HG02840 (cell line): Measurements from ENCODE around the gene ANGEL1.
A peak's percentile ranks its signal among the peaks of the same experiment; 100 is the strongest.

ENCODE experiments used
- ATAC-seq: cut with Tn5 transposase; IDR thresholded peaks from one replicate; pipeline ENCODE4 v1.9.1; 2021; ENCODE audit warnings: mild to moderate bottlenecking, moderate library complexity, moderate number of reproducible peaks; ENCODE audit not compliant: unreplicated experiment, low FRiP score

Gene ANGEL1

DNA sequence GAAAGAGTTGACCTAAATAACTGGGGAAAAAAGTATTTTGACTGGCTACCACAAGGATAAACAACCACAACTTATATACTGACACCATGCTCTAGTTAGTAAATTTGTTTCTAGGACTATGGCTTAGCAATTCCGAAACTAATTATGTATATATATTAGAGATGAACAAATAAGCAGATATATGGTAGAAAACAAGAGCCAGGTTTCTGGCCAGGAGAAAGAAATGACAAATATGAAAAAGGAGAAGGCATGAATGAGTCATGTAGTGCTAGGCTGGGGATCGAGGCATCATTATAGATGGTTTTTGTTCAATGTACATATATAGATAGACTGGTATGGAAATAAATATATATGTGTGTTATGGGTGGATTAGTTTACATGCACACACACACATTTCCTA lies 8.0 kb upstream of the ANGEL1 start:
- ATAC-seq: no peak

GRCh38 chr14:76814726-76815645 lies 2.3 kb upstream of the ANGEL1 start:
- no peak for ATAC-seq

- no peak for ATAC-seq
Measured at GRCh38 chr14:76812093-76812421, 625 bp downstream of the ANGEL1 start.

GRCh38 chr14:76811561-76811960 lies 1.1 kb downstream of the ANGEL1 start:
- no peak for ATAC-seq

- ATAC-seq: no peak
Measured at GRCh38 chr14:76810953-76811400, 1.7 kb downstream of the ANGEL1 start.

GRCh38 chr14:76810525-76810924 lies 2.2 kb downstream of the ANGEL1 start:
- ATAC-seq: no peak

GRCh38 chr14:76808990-76809389 lies 3.7 kb downstream of the ANGEL1 start:
- no peak for ATAC-seq

DNA sequence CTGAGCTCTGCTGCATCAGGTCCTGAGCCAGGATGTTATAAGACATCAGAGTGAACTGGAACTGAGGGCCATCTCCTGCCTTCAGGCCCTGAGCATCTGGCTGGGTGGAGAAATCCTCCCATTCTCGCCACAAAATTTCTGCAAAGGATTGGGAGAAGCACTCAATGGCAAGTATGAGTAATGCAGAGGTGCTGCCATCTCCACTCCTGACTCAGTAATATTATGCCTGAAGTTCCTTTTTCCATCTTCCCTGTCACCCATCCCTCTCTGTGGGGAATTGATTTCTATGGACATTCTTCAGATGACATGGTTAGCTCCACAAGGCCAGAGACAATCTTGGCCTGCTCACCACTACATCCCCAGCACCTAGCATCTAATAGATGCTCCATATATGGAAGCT lies 4.7 kb downstream of the ANGEL1 start:
- no peak for ATAC-seq

DNA sequence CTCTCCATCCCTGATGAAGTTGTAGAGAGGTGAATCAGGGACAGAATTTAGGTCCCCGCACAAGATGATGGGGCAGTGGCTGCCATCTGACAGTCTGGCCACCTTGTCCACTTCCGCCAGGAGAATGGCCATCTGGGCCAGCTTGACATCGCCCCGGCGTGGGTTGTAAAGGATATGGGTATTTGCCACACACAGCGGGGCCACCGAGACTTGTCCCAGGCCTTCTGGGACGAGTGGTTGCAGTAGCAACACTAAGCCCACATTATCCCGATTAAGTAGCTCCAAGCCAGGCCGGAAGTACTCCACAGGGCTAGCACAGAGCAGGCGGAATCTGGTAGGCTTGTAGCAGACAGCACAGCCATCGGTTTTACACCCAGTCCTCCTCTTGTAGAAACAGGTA lies 6.2 kb downstream of the ANGEL1 start:
- ATAC-seq: no peak

DNA sequence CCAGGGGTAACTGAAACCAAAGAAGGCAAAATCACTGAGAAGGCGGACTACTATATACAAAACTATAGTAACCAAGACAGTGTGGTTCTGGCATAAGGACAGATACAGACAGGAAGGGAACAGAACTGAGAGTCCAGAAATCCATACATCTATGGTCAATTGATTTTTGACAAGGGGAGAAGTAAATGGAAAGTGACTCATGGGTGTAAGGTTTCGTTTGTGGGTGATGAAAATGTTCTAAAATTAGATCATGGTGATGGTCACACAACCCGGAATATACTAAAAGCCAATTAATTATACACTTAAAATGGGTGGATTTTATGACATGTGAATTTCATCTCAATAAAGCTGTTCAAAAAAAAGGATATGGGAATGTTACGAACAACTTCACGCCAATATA lies 18.7 kb downstream of the ANGEL1 start:
- no peak for ATAC-seq

- no peak for ATAC-seq
Measured at GRCh38 chr14:76793324-76793723, 19.4 kb downstream of the ANGEL1 start.

GRCh38 chr14:76792422-76792821 lies 20.3 kb downstream of the ANGEL1 start:
- ATAC-seq: no peak

- ATAC-seq: no peak
Measured at GRCh38 chr14:76786601-76787000, 26.1 kb downstream of the ANGEL1 start.

DNA sequence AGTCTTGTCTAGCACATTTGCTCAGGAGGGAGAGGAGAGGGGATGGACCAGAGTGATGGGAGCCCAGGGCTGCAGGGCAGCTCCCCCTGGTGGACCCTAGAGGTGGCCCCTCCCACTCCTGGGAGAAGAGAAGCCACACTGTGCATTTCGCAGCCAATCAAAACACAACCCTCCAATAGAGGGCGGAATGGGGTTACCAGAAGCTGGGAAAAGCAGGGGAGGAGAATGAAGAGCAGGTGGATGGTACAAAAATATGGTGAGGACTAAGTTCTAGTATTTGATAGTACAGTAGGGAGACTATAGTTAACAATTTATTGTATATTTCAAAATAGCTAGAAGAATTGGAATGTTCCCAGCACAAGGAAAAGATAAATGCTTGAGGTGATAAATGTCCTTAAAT lies 27.8 kb downstream of the ANGEL1 start:
- ATAC-seq: peak; percentile 68

DNA sequence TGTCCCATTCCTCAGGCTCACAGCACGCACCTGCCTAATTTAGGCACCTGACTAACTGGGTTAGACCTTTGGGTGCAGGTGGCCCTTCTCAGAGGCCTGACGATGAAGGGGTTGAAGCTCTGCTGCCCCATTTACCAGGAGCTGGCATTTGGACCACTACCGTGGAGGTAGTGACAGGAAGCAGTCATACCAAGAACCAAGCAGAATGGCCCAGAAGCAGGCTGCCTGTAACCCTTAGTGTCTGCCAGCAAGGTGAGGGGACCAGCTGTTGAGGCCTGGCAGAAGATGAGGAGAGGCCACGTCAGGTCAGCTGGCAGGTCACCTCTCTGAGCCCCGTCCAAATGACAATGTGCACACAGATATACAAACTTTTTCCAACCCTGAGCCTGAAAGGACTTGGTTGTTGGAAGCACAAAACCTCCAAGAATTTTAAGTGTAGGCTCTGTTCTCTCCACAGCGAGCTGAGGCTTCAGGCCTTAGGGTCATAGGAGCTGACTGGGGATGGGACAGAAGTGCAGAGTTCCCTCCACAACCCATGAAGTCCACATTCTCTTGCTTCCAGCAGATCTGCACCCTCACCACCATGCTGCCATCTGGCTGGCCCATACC lies 28.3 kb downstream of the ANGEL1 start:
- no peak for ATAC-seq

DNA sequence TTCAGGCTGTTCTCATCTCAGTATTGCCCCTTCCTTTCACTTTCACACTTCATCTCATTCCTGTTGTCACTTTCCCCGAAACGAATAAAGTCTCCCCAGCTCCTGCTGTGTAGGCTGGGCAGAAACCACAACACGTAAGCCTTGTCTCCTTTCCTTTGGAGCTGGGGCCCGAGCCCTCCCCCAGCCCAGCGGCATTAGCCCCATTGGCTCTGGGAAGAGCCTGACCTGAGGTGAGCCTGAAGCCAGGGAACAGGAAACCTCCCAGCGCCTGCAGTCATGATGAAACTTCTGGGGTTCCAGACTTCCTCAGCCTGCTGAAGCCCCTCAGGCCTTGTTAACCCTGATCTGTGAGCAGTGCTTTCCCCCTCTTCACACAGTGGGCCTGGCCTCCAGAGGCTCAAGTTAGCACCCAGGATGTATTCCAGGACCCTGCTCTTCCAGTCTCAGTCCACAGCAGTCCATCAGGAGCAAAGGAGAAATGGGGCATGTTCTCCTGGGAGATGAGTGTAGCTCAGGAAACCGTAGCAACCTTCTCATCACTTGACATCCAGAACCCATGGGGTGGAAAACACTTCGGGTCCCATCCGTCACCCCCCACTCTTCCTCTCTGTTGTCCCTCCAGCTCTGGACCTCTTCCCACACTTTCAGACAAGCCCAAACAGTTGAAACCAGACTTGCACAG lies 29.7 kb downstream of the ANGEL1 start:
- ATAC-seq: no peak

GRCh38 chr14:76782115-76782884 lies 30.4 kb downstream of the ANGEL1 start:
- no peak for ATAC-seq

DNA sequence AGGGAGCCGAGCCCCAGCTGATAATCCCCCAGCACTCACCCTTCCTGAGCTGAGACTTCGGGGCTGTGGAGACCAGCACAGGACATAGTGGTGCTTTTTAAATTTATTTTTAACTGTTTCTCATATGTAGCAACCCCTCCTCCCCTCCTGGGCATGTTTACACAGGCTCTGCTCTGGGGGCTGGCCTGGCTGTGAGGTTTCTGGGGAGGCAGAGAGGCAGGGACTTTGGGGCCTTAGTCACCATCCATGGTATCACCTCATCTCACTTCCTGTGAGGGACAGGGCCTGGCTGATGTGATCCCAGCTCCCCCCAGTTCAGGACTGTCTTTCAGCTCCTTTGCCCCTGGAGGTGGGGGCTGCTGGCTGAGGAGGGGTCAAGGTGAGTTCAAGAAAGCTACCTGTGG lies 31.0 kb downstream of the ANGEL1 start:
- no peak for ATAC-seq

DNA sequence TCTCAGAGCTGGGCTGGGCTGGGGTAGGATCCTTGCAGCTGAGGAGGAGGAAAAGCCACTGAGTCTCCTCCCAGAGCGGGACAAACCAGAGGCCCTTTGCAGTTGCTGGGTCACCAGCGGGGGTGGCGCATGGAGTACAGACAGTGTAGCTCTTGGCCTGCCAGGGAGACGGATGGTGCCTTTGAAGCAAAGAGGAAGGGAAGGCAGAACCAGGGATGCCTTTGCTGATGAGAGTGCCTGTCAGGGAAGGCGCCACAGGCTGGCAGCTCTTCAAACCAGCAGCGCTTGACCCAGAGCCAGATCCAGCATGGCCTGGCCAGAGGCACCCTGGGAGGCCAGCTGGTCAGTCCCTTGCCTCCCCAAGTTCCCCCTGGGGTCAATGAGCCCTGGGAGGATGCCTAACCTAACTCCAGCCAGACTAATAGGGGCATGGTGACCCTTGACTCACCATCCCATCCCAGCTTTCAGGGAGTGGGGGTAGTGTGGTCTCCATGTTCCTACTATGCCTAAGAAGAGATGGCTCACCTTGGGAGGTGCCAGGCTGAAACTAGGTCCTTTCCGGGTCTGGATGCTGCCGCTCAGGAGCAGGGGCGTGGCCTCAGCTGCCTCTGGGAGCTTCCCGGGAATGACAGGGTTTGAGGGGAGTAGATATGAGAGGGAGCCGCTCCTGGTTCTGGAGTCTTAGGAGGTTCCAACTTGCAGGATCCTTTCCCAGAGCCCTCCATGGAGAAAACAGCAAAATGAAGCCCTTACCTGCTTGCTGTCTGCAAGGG lies 31.6 kb downstream of the ANGEL1 start:
- no peak for ATAC-seq

DNA sequence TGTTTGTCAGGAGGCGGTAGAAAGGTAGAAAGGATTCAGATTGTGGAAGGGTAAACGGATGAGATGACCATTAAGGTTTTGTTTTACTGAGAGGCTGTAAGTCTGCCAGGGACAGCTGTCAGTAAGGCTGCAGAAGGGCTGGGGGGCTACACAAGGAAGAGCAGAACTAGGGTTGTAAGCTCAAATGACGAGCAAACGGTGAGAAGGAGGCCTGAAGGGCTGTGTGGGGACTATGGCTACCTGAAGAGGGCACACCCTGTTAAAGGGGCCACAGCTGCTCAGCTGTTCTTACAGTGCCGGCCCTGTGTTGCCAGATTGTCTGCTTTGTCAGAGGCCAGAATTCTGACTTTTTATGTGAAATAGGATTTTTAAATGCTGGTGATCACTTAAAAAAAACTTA lies 32.3 kb downstream of the ANGEL1 start:
- ATAC-seq: no peak
